GM21717 (cell line): ENCODE results near the gene DDX17.
"Not testable (repeated sequence)": the region's sequence is repeated elsewhere in the genome, so short reads cannot be mapped to it uniquely, and the experiment has no call there.

Experiments
- ATAC-seq: cut with Tn5 transposase; IDR thresholded peaks from one replicate; pipeline ENCODE4 v1.9.1; 2021; ENCODE audit warnings: mild to moderate bottlenecking, moderate library complexity; ENCODE audit not compliant: unreplicated experiment

DDX17 gene

GRCh38 chr22:38494498-38494897 is 11.6 kb downstream of the DDX17 start:
- no peak for ATAC-seq

DNA sequence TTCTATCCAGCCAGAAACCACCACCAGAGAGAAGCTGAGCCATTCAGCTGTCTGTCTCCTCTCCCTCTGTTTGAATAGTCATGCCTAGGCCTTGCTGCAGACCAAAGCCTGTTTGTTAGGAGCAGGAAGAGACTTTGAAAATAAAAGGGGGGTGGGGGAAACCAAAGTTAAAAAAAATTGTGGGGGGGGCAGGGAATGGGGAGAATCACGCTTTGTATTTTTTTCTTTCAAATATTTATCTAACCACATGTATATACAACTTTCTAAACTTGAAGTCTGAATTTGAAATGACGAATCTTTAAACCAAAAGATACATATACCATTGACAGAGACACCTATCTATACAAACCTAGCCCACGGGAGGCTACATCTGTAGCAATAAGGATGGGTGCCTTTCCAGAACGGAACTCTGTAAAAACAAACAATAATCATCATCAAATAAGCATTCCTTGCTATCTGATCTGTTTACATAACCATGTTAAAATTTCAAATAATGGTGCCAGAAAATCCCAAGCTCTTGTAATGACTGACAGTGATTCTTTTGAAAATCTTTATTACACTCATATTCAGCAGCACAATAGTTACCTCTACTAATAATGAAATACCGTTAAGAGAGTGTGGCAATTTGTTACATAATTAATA is 14.3 kb downstream of the DDX17 start:
- no peak for ATAC-seq

DNA sequence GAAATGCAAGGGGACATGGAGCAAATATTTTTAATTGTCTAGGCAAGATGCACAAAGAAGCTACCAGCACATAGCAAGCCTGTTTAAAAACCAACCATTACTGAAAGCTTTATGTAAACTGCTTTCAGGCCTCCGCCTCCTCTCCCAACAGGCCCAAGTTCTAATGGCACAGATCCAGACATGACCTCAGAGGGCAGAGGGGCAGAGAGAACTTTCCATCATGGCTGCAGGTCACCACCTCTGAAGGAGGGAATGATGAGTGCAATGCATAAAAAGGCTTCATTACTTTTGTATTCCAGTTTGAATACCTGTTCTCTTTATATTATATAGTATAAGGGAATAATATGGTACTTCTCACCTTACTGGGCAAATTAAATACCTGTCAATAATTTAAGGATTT is 15.2 kb downstream of the DDX17 start:
- no peak for ATAC-seq

DNA sequence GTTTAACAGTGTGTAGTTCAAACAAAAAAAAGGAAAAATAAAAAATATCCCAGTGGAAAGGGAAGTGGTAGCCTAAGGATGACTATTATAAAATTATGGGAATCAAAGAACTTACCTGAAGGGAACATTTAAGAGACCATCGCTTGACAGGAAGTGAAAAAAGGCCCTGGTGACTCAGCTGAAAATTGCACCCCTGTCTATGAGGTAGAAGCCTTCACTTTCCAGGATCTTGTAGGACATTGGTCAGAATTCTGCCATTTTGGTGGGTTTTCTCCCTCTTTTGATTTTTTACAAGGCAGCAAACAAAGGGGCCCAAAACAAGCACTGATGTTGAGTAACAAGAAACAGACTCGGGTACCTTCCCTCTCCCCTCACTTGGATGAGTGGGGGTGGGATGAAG is 15.6 kb downstream of the DDX17 start:
- ATAC-seq = no peak

- ATAC-seq = no peak
Measured at GRCh38 chr22:38489561-38490145, 16.5 kb downstream of the DDX17 start.

- ATAC-seq = no peak
Measured at GRCh38 chr22:38489142-38489541, 17.0 kb downstream of the DDX17 start.

GRCh38 chr22:38487946-38488345 is 18.2 kb downstream of the DDX17 start:
- ATAC-seq = no peak

- no peak for ATAC-seq
Measured at GRCh38 chr22:38485783-38486182, 20.3 kb downstream of the DDX17 start.

- no peak for ATAC-seq
Measured at GRCh38 chr22:38484244-38484643, 21.9 kb downstream of the DDX17 start.

GRCh38 chr22:38482662-38483308 is 23.3 kb downstream of the DDX17 start:
- no peak for ATAC-seq

DNA sequence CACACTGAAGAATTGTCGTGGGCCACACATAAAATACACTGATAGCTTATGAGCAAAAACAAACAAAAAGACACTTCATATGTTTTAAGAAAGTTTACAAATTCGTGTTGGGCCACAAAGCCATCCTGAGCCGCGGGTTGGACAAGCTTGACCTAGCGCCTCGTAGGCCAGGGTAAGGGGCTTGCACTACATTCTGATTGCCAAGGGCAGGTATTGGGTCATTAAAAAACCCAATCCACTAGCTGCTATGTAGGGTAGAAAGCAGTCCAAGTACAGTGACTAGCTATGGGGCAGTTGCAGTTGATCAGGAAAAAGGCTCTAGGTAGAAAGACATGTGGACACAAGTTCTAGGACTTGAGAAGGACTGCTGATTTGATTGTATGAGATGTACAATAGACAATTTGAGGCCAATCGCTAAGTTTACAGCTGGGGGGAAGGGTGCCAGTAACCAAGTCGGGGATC is 24.2 kb downstream of the DDX17 start:
- ATAC-seq = no peak

- no peak for ATAC-seq
Measured at GRCh38 chr22:38481162-38481870, 24.8 kb downstream of the DDX17 start.

GRCh38 chr22:38479096-38479837 is 26.8 kb downstream of the DDX17 start:
- no peak for ATAC-seq

DNA sequence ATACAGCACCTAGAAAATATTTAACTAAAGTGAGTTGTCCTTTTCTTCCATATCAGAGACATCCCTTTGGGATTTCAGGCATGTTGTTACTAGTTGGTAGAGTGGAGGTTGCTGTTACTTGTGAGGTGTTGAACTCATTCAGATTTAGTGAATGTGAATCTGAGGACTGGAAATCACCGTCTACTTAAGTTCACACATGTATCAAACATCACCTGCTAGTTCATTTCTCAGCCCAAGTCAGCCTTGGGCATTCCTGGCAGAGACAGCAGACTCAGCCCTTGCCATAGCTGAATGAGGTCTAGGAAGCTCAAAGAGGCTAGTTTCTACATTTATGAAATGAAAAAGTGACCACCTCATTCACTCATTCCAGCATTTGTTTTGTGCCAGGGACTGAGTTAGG is 28.5 kb downstream of the DDX17 start:
- ATAC-seq = no peak

- ATAC-seq = no peak
Measured at GRCh38 chr22:38474003-38474607, 32.0 kb downstream of the DDX17 start.

- ATAC-seq = no peak
Measured at GRCh38 chr22:38471237-38471636, 34.9 kb downstream of the DDX17 start.

DNA sequence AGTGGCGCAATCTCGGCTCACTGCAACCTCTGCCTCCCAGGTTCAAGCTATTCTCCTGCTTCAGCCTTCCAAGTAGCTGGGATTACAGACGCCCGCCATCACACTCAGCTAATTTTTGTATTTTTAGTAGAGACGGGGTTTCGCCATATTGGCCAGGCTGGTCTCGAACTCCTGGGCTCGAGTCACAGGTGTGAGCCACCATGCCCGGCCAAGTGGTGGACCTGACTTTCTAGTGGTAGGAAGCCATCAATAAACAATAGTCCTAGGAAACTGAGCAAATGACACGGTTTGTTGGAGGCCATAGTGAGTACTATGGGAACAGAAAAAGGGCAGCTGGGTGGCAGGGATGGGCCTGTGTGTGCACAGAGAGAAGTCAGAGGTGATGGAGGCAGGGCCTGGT is 35.9 kb downstream of the DDX17 start:
- not testable (repeated sequence) for ATAC-seq

DNA sequence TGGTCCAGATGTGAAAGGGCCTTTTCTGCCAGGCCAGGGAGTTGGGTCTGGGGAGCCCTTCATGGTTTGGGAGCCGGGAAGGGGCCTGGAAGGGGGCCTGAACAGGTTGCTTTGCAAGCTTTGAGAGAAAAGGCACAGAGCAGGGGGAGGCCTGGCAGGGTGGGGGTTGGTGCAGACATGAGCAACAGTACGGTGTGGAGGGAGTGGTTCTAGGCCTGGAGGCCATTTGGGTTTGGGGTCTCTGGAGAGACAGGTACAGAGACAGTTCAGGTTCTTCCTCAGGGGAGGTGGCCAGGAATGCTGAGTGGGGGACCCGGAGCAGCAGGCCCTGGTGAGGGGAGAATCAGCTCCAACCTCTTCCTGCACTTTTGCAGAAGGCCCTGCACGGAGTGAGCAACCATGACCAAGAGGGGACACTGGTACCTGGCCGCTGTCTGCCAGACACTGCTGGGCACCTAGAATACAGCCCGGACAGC is 36.8 kb downstream of the DDX17 start:
- ATAC-seq = no peak

DNA sequence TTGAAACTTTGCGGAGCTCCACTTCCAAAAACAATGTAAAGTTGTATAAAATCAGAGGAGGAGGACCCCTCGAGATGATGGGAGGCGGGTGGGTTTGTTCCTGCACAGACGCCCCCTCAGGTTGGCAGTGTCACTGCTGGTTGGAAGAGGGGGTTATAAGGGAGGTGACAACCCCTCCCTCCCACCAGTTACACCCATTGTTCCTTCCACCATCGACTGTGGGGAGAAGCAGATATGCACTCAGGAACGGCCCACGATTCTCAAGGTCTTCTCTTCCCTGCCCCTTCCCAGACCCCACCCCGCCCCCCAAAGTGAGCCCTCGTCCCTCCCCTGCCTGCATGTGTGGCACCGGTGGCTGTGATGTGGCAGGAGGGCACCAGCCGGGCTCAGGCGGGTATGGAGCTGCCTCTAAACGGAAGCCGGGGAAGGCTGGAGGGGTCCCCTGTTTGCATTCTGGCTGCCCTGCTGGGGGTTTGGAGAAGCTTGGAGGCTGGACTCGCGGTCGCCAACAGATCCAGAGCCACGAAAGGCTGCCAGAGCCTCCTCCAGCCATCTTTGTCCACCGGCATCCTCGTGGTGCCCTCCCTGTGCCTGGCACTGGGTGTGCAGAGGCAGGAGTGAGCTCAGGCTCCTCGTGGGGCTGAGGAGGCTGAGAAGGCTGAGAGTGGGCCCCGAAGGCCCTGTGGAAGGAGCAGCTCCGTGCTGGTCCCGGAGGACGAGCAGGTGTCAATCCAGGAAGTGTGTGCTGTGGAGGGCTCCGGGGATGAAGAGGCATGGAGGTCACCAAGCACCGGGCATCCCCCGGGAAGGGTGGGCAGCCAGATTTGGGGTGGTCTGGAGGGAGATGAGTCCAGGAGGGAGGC is 37.4 kb downstream of the DDX17 start:
- ATAC-seq = no peak
